NCI-H526 (cell line): ENCODE data around the gene HMGB3.
"Not testable (repeated sequence)": the region's sequence is repeated elsewhere in the genome, so short reads cannot be mapped to it uniquely, and the experiment has no call there.

Source experiments
- DNase-seq, 2 experiments: peaks; one replicate each; lab custom pipeline; 2025; lab: John Stamatoyannopoulos, UW

The HMGB3 gene

GRCh38 chrX:150977411-150978162, 5.5 kb upstream of the HMGB3 start:
- no peak for DNase-seq

GRCh38 chrX:150980186-150980585, 2.9 kb upstream of the HMGB3 start:
- DNase-seq, result no peak

DNA sequence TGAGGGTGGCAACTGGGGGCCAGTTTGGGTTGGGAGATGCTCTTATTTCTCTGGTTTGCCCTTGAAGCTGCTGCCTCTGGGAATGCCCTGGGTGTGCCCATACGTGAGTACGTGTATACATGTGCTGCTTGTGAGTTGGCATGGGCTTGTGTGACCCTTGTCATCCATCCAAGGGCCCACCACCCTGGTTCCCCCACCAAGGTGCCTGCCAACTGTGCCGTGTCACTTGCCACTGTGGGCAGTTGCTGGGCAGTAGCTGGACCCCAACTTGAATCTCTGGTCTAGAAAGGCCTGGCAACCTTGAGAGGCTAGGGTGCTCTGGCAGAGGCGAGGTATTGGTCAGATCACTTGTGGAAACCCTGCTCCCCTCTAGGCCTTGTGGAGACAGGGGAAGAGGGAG, 2.4 kb upstream of the HMGB3 start:
- no peak for DNase-seq

- no peak for DNase-seq
Observed at GRCh38 chrX:150982235-150982787, 824 bp upstream of the HMGB3 start.

- no peak for DNase-seq
Observed at GRCh38 chrX:150983521-150984168, 510 bp downstream of the HMGB3 start.

DNA sequence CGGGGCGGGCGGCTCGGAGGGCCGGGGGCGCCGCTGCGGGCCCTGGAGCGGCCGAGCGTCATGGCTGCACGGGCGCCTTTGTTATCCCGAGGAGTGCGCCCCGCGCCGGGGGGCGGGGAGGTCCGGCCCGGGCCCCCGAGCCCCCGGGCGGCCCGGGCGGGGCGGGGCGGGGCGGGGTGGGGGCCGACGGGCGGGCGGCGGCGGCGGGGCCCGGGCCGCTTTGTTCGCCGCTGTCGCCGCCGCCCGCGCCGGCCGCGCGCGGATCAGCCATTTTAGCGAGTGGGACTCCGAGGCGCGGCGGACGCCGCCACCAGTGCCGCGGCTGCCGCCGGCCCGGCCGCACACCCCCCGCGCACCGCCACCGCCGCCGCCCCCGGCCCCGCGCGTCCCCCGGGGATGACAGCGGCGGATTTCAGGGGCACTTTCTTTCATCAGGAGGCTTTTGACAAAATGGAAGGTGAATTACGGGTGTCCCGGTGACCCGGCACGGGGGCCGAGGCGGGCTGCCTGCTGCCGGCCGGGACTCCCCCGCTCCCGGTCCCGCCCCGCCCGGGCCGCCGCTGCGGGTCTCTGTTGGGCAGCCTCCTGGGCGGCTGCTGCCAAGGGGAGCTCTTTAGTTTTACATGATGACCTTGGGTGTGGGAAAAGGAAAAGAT, 1.2 kb downstream of the HMGB3 start:
- DNase-seq, result peak in 1 of 2 experiments; percentile 44

DNA sequence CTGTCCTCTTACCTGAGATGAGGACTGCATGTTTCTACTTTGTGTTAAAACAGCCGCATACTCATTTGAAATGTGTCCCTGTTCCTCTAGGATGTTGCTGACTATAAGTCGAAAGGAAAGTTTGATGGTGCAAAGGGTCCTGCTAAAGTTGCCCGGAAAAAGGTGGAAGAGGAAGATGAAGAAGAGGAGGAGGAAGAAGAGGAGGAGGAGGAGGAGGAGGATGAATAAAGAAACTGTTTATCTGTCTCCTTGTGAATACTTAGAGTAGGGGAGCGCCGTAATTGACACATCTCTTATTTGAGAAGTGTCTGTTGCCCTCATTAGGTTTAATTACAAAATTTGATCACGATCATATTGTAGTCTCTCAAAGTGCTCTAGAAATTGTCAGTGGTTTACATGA, 4.6 kb downstream of the HMGB3 start:
- not testable (repeated sequence) for DNase-seq

- DNase-seq, result no peak
Observed at GRCh38 chrX:150989420-150989819, 6.3 kb downstream of the HMGB3 start.

DNA sequence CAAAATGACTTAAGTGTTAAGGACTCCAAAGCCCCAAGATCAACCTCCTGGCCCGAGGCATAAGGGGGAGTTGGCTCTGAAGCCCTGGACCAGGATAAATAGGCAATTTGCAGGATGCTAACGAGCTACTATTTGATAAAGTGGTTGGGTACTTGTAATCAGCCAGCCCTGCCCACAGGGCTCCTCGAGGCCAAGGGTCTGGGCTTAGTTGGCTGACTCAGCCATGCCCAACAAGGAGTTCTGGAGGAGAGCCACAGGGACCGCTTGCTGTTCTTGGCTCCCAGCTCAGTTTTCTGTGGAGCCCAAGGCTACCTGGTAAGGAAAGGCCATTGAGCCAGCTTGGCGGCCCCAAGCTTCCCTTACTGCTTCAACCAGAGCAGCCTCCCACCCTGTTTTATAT, 7.8 kb downstream of the HMGB3 start:
- no peak for DNase-seq

DNA sequence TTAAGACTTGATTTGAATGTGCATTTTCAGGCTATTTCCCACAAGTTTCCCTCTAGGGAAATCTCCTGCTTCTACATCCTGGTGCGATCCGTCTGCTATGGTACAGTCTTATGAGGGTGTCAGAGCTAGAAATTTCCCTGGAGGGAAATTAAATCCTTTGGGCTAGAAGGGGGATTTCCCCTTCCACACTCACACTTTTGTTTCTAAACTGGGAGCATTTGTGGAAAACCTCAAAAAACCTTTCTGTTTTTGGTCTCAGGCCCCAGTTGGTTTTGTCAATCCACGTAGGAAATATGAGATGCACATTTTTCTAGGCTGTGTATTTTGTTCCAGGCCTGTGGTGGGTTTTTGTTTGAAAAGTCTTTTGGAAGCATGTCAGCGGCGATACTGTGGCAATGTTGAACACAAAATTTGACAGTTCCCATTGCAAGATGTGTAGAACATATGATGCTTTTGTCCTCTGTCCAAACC, 17.8 kb downstream of the HMGB3 start:
- no peak for DNase-seq

DNA sequence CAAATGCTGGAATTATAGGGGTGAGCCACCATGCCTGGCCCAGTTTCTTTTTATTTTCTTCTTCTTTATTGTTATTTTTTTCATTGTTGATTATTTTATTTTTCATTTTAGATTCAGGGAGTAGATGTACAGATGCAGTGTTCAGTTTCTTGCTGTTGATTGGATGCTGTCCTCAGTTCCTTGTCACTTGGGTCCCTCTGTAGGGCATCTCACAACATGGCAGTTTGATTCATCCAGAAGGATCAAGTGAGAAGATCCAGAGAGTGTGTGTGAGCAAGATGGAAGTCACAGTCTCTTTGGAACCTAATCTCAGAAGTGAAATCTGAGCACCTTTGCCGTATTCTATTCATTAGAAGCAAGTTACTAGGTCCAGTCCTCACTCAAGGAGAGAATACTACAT, 20.9 kb downstream of the HMGB3 start:
- DNase-seq, result no peak

DNA sequence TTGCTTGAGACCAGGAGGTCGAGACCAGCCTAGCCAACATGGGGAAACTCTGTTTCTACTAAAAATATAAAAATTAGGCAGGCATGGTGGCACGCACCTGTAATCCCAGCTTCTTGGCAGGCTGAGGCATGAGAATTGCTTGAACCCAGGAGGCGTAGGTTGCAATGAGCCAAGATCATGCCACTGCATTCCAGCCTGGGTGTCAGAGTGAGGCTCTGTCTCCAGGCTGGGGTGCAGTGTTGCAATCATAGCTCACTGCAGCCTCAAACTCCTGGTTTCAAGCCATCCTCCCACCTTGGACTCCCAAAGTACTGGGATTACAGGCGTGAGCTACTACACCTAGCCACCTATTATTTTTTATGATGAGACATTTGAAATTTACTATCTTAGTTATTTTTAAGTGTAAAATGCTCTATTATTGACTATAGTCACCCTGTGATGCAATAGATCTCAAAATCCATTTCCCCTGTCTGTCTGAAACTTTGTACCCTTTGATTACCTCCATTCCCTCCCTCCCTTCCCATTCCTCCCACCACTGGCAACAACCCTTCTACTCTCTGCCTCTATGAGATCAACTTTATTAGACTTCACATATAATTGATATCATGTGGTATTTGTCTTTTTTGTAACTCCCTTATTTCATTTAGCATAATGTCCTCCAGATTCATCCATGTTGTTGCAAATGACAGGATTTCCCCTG, 23.4 kb downstream of the HMGB3 start:
- DNase-seq, result no peak

- DNase-seq, result no peak
Observed at GRCh38 chrX:151009582-151009981, 26.4 kb downstream of the HMGB3 start.

GRCh38 chrX:151013164-151013743, 30.1 kb downstream of the HMGB3 start:
- DNase-seq, result no peak

DNA sequence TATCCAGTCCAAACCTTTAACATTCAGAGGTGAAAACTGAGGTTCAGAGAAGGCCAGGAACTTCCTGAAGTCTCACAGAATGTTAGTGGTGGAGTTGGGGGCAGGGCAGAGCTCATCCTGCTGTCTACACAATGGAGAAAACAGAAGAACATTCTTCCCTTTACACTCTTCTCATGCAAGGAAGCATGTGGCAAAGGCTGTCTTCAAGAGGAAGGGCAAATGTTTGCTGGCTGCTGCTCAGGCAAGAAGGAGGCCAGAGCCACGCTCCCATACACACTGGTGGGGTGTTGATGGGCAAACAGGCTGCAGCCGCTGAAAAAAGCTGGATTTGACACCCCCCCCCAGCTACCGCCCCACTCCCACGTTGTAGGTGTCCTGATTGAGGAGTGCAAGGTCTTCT, 32.5 kb downstream of the HMGB3 start:
- DNase-seq, result no peak

- DNase-seq, result no peak
Observed at GRCh38 chrX:151019856-151020255, 36.7 kb downstream of the HMGB3 start.

GRCh38 chrX:151030845-151031244, 47.7 kb downstream of the HMGB3 start:
- no peak for DNase-seq

GRCh38 chrX:151031391-151031975, 48.3 kb downstream of the HMGB3 start:
- DNase-seq, result no peak

DNA sequence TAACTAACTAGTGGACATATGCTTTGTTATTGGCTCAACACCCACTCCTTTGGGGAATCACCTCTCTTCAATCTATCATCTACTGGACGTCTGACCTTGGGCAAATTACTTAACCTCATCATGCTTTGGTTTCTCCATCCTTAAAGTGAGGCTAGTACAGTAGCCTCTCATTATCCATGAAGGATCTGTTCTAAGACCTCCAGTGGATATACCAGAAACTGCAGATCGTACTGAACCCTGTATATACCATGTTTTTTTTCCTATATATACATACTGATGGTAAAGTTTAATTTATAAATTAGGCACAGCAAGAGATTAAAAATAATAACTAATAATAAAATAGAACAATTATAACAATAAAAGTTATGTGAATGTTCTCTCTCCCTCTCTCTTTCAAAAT, 56.2 kb downstream of the HMGB3 start:
- no peak for DNase-seq
